Measurements from ENCODE around the gene POLR2I. TPM values are rescaled to one million over a fixed set of nuclear protein-coding genes. Genes with fewer than 3 reads are reported as not detected.

Gene POLR2I
- total RNA-seq, 1 experiment from 2014 or later, result 146 TPM

DNA sequence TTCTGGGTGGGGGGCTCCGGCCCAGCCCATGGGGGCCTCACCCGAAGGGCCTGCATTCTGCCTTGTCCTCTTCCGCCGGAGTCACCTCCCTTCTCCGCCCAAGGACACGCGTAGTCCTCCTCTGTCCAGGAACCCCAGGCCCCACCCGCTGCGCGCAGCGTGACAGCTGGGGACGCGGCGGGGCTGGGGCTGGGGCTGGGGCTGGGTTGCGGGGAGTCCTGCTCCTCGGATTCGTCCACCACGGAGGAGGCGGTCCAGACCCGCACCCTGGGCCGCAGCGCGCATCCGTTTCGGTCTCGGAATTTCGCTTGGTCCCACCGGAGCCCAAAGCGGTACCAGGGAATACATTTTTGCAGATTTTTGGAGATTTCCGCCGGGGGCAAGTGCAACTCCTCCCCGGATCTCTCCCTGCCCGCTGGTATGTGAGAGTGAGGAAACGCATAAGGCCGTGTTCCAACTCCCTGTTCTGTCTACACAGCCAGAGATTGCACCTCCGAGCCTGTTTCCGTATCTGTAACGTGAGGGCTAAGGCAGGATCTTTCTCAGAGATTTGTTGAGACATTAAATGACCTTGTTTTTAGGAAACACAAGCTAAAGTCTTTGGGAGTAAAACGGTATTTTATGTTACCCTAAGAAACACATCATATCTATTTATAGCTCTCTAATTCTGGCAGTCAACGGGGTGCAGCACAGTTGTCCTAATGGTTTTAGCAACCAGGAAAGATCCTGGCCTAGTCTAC lies 37.8 kb upstream of the POLR2I start, which contains the start of gene COX7A1:
TSS of gene COX7A1 (minus strand) at position 96 of the 740 bp plus-strand sequence. CDS start at position 56, 40 bp downstream.
- H3K4me3 Mint-ChIP-seq, result no peak within 1 kb of the TSS
- DNase-seq, result no peak
- peak within 1 kb of the TSS in 2 of 3 experiments; percentile 66 to 86; a peak in 3 of 7 replicates for H3K27ac Mint-ChIP-seq

More for the DNA sequence above, 37.8 kb upstream of the POLR2I start, which contains the start of gene COX7A1:
- no CpG with 5 or more reads among the region's 40 CpGs for WGBS (ENCODE audit: extremely low coverage, insufficient read length, low lambda C conversion rate)
- Histone ChIP-seq H3K4ac (ENCODE audit: low read depth, low read length) (no peak within 1 kb of the TSS), H3T11ph (ENCODE audit: low read length) (no peak within 1 kb of the TSS), H2BK5ac (ENCODE audit: insufficient read length, low read length) (no peak within 1 kb of the TSS), H3K23ac (ENCODE audit: insufficient read length, low read depth, low read length) (no peak within 1 kb of the TSS), H4K20me1 (ENCODE audit: control insufficient read depth, insufficient read depth, insufficient read length) (no peaks in the 10 kb centered on the region), H2BK12ac (ENCODE audit: insufficient read length, low read depth, low read length) (no peak within 1 kb of the TSS), H4K8ac (replicated peaks; ENCODE audit: insufficient read length, low read depth, low read length) (no peak within 1 kb of the TSS), H3K56ac (ENCODE audit: insufficient read length, low read depth, low read length) (no peak within 1 kb of the TSS), H2BK20ac (ENCODE audit: low read depth, low read length, poor library complexity, severe bottlenecking) (no peak within 1 kb of the TSS), H3K27ac (ENCODE audit: insufficient read length, low read depth, low read length) (no peak within 1 kb of the TSS), H3K9me3 (ENCODE audit: control insufficient read depth, low read depth, low read length) (no peaks in the 10 kb centered on the region), H4K91ac (ENCODE audit: insufficient read length, low read depth, low read length) (no peak within 1 kb of the TSS), H3K14ac (ENCODE audit: insufficient read depth, low read length) (no peak within 1 kb of the TSS), H3K23me2 (ENCODE audit: insufficient read length, low read depth, low read length, poor library complexity, severe bottlenecking) (no peaks in the 10 kb centered on the region), H3K4me2 (ENCODE audit: insufficient read depth, insufficient read length, low read length) (no peak within 1 kb of the TSS), H2BK120ac (ENCODE audit: low read depth, low read length, poor library complexity, severe bottlenecking) (no peak within 1 kb of the TSS), H2AFZ (ENCODE audit: low read length) (no peak within 1 kb of the TSS), H2AK5ac (ENCODE audit: insufficient read length, low read length) (no peak within 1 kb of the TSS), H4K5ac (ENCODE audit: insufficient read length, low read depth, low read length) (no peak within 1 kb of the TSS), H3K79me1 (ENCODE audit: insufficient read depth, low read depth, low read length, poor library complexity, severe bottlenecking) (no peaks in the 10 kb centered on the region), H2BK15ac (ENCODE audit: low read depth, low read length) (no peak within 1 kb of the TSS), H3K79me2 (ENCODE audit: insufficient read depth, low read length) (no peaks in the 10 kb centered on the region), H3K27me3 (ENCODE audit: insufficient read depth, low read length) (no peaks in the 10 kb centered on the region), H3K18ac (ENCODE audit: insufficient read length, low read depth, low read length) (no peak within 1 kb of the TSS), H3K4me1 (ENCODE audit: insufficient read depth, low read length) (no peaks in the 10 kb centered on the region), H3K9ac (ENCODE audit: extremely low read depth, insufficient read length, low read length) (no peak within 1 kb of the TSS)
- Mint-ChIP-seq H3K9me3 (no peaks in the 10 kb centered on the region; a peak in 1 of 5 replicates), H3K36me3 (ENCODE audit: insufficient read depth in 1 of 3, low read depth in 3 of 3) (peaks cover 30 to 58% (median 51%) of the 10 kb centered on the region in 3 experiments; a peak in 6 of 7 replicates), H3K4me1 (peaks cover 24% of the 10 kb centered on the region in 2 experiments), H3K27me3 (ENCODE audit: low read depth) (no peaks in the 10 kb centered on the region)
- TF ChIP-seq, protein P1, sequence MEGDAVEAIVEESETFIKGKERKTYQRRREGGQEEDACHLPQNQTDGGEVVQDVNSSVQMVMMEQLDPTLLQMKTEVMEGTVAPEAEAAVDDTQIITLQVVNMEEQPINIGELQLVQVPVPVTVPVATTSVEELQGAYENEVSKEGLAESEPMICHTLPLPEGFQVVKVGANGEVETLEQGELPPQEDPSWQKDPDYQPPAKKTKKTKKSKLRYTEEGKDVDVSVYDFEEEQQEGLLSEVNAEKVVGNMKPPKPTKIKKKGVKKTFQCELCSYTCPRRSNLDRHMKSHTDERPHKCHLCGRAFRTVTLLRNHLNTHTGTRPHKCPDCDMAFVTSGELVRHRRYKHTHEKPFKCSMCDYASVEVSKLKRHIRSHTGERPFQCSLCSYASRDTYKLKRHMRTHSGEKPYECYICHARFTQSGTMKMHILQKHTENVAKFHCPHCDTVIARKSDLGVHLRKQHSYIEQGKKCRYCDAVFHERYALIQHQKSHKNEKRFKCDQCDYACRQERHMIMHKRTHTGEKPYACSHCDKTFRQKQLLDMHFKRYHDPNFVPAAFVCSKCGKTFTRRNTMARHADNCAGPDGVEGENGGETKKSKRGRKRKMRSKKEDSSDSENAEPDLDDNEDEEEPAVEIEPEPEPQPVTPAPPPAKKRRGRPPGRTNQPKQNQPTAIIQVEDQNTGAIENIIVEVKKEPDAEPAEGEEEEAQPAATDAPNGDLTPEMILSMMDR (conservative IDR thresholded peaks at IDR 0.05), result no peak

Data from H9 (cell line).